GM12872 (cell line): ENCODE results near the gene SIK3.

Experiments
- CTCF ChIP-seq: IDR thresholded peaks from 3 replicates; pipeline ENCODE4 v1.5.1; 2011; ENCODE audit warnings: low read depth, mild to moderate bottlenecking, low read length, moderate library complexity; ENCODE audit not compliant: insufficient read depth

SIK3 gene

GRCh38 chr11:117055469-117055868 lies 42.8 kb downstream of the SIK3 start:
- TF ChIP-seq CTCF, result no peak

GRCh38 chr11:117054382-117054781 lies 43.8 kb downstream of the SIK3 start:
- no peak for TF ChIP-seq CTCF

- TF ChIP-seq CTCF, result no peak
Measured at GRCh38 chr11:117052196-117053149, 45.8 kb downstream of the SIK3 start.

- TF ChIP-seq CTCF, result no peak
Measured at GRCh38 chr11:117045956-117046355, 52.3 kb downstream of the SIK3 start.

GRCh38 chr11:117045196-117045595 lies 53.0 kb downstream of the SIK3 start:
- TF ChIP-seq CTCF, result no peak

GRCh38 chr11:117044287-117045035 lies 53.8 kb downstream of the SIK3 start:
- no peak for TF ChIP-seq CTCF

- no peak for TF ChIP-seq CTCF
Measured at GRCh38 chr11:117042689-117043088, 55.5 kb downstream of the SIK3 start.
